T follicular helper cell (primary cell): Measurements from ENCODE around the gene LRBA.

Experiments
- DNase-seq: peaks from one replicate; pipeline ENCODE4 v3.0.0-alpha.2; 2020; ENCODE audit warnings: low read depth

Gene LRBA

DNA sequence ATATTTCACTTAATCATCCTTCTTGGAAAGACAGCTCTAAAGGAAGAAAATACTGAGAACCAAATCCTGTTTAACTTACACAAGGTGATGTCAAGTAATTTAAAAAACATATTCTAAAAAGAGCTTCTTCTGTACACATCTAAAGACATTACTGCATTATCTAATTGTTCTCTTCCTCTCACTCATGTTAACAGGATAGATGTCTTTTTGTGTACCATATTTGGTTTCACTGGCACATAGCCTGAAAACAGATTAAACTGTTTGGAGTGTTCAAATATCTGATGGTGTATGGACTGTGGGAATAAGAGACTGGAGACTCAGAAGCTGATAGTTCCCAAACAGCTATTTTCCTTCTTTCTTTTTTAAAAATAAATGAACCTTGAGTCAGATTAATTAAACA is 646.4 kb downstream of the LRBA start:
- no peak for DNase-seq

DNA sequence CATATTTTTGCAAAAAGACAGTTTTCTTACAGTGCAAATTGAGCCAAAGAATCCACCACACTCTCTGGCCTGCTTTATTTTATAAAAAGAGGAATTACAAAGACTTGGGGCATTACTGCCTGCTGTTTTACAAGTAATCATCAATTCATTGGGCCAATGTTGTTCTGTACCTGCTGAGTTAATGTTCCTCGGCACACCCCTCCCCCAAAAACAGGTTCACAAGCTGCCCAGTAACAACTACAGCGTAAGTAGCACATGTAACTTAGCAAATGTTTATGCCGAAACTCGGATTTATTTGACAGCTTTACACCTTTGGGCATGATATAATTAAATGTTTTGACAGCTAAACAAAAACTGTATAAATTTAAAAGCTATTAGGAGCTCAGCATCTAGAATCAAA is 647.8 kb downstream of the LRBA start:
- no peak for DNase-seq

DNA sequence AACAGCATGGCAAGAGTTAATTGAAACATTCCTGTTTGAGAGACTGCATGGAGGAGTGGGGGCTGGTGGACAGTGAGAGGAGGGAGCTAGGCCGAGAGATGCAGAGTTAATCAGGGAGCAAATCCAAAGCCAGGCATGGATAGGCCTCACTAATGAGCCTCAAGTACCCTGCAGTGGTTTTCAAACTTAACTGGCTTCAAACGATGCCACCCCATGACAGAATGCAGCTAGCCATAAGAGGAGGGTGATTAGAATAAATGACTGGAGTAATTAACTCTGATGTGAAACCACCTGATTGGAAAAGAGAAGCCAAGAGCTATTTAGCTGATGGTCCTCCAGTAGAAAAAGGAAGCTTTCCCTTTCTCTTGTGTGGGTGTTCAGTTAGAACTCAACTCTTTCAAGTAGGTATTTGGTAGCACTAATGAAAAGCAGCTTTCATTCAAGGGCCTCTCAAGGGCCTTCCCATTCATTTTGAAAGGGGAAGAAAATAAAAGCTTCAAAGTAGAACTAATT is 648.5 kb downstream of the LRBA start:
- DNase-seq = no peak

DNA sequence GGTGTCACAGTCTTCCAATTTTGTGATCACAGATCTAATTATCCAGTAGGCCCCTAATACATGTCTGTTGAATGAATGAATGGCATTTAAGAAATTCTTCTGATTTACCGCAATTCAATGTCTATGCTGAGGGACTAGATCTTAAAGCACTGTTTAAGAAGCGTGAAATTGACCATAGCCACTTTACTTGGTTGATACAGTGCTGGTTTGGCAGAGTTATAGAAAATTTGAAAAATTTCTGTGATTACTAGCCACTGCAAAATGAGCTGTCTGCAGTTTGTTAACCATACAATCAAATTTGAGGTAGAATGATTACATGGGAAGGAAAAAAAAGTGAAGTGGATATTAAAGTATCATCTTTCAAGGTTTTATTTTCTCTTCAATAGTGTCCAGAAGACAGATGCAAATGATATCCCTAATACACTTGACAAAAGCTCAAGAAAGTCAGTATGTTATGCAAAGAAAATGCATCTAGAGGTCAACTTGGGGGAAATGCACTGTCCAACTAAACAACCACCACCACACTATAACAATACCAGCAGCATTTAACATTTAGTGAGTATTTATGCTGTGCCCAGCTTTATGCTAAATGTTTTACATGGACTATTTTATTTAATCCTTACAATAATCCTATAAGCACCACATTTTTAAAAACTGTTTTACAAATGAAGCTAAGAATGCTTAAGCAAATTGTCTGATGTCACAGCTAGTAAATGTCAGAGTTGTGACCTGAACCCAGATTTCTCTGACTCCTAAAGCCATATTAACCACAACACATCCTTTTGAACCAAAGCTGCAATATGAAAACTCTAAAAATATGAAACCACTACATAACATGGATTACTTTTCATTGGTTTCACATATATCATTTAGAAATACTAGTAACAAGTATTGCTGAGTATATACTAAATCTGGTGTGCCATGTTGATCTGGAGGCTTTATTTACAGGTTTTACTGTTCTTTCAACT is 651.1 kb downstream of the LRBA start:
- DNase-seq = no peak

DNA sequence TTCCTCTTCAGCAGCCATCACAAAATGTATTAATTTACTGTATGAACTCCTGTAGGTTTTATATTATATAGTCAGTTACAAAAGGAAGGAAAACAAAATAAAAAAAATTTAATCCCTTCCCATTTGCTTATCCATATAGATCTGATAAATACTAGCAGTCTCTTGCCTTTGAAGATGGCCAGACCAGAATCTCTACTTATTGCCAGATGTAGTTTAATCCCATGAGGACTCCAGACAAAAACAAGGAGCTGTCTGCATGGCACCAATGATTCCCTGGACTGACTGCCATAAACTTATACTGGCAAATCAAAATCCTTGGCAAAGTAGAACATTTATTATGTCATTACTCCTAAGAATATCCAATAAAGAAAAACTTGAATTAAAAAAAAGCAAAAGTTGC is 656.4 kb downstream of the LRBA start:
- no peak for DNase-seq

DNA sequence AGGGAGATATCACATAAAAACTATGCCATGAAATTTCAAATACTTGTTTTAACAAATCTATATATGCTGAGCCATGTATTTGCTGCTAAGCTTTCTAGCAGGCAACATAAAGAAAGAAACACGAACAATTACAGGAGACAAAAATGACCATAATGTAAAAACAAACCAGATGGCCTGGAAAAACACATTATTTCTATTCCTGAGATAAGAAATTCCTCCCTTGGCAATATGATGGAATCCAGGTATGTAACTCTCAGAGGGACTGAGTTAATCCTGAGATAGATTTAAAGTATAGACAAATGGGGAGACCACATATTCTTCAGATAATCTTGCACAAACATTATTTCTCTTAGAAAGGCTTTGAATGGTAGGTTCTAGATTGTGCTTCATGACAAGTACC is 657.3 kb downstream of the LRBA start:
- DNase-seq = no peak

DNA sequence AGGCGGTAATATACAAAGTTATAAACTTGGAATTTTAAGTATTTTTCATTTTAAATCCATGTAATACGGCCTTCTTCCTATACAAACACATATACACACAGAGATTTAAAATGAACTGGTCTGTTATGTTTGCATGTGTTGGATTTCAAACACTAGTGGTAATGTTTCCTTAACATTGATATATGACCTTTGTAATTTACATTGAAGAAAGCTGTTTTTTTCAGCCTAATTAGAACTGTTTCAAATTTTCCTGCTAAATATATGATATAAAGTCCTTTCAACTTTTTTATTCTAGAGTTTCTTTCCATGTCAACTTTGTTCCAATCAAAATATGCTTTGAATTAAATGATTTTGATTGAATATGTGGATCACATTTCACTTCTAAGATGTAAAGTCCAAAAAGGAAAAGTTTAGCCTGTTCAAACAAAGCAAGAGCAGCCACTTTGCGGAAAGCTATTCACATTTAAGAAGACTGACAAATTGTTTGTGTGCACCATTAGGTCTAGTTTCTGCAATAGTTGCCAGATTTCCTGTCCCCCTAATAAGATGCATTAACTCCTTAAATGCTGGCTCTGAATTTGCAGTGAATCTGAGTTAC is 659.1 kb downstream of the LRBA start:
- DNase-seq = no peak

DNA sequence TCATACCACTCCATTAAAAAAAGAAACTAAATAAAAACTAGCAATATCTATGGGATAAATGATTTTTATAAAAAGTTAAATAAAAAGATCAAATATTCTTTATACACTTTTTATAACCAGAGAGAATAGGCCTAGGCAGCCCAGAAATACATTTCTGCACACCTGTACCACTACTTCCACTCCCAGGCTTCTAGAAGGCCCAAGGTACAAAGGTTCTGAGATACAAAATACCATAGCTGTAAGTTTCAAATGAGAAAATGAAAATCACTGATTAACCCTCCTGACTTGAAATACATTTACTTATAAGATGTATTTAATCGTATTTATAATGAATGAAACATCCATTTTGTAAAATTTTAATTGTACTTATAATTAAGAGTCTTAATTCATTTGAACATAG is 659.7 kb downstream of the LRBA start:
- no peak for DNase-seq

DNA sequence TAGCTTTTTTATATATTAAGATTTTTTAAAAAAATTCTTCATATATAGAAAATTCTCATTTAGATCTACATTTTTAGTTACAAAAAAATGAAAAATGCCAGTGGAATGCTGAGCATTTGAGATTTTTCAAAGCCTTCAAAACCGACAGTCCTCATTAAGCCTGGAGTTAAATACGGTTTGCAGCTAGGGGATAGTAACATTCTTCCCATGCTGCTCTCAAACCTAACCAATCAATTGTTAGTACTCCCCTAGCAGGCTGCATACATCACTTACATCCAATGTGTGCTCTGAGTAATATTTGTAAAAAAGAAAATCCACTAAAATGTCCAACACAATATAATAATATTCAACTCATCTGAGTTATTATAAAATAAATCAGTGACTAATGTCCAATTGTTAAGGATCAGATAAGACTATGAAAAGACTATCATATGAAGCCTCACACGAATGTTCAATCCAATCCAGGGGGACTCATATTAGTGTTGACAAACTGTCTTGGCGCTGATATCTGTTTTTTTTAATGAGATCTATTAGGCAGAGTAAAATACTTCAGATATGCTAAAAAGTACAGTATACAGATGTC is 660.8 kb downstream of the LRBA start:
- DNase-seq = no peak

DNA sequence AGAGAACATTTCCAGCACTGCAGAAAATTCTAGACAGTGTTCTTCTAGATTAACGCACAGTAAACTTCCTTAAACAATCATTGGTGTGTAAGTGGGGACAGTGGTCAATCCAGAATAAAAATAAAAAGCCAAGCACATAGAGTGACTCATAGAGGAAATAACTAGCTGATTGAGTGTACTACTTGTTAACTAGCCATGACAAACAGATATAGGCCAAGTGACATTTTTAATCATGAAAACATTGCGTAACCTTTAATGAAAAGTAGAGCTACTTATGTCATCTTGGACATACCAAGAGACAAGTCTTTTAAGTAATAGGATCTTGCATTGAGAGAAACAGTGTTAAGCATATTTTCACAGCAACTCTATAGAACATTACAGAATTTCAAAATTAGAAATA is 667.0 kb downstream of the LRBA start:
- DNase-seq = no peak

DNA sequence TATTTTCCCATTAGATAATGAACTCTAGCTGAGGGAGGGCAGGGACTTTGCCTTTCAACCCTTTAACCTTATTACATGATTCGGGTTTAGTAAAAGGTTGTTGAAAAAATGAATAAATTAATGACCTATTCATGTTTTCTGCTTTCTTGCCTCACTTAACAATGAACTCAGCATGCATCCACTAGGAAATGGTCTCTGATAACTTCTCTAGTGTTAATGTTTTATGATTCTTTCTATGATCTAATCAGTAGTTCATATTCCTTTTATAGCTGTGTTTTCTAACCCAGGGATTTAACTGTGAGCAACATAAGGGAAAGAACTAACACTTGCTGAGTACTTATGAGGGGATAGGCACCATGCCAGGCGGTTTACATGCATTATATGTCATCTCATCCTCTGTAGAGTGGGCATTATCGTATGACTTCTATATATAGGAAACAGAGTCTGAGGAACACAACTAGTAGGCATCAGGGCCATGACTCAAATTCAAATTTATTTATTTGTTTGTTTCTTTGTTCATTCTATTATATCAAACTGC is 669.8 kb downstream of the LRBA start:
- no peak for DNase-seq

DNA sequence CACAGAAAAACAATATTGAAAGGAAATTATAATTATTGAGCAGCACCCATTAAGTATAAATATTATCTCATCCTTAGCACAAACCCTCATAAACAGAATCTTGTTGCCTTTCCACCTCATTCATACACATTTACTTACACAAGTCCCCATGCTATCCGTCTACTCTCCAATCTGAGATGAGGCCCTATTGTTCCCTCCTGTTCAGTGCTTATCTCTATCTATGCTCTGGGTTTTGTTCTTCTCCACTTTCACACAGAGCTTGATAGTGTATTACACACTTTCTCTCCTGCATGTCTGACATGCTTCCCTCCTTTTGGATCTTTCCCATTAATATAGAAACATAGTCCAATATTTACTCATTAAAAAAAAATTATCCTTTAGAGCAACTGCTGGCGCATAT is 671.3 kb downstream of the LRBA start:
- DNase-seq = no peak

DNA sequence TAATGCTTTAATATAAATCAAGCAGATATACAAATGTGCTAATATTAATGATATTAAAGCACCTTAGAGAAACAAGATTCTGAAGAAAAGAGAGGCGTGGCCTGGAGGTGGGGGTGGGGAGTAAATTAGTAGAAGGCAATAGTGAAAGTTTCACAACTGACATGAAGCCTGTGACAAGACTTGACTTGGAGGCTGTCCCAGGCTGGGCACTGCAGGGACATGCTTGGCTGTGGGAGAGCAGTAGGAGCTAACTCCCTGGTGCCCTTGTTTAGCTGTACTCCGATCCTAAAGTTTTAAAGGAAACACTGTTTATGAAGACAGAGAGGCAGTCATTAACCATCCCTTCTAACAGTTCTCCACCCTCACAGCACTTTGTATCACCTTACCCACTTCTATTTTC is 672.1 kb downstream of the LRBA start:
- DNase-seq = no peak

DNA sequence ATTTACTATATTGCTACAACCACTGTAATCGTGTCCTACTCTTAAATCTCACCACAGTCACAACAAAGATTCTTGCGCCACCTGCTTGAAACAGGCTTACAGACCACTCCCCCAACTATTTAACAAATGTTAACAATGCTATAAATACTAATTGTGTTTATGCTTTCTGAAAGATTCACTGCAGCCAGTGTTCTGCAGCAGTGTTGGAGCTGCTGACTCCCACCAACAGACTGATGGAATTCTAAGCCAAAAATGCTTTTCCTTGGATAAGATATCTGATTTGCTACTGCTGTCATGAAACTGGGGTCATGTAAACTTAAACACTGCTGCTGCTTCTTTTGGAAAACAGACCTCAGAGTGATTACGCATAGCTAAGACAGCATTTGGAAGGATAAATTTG is 677.4 kb downstream of the LRBA start:
- no peak for DNase-seq

DNA sequence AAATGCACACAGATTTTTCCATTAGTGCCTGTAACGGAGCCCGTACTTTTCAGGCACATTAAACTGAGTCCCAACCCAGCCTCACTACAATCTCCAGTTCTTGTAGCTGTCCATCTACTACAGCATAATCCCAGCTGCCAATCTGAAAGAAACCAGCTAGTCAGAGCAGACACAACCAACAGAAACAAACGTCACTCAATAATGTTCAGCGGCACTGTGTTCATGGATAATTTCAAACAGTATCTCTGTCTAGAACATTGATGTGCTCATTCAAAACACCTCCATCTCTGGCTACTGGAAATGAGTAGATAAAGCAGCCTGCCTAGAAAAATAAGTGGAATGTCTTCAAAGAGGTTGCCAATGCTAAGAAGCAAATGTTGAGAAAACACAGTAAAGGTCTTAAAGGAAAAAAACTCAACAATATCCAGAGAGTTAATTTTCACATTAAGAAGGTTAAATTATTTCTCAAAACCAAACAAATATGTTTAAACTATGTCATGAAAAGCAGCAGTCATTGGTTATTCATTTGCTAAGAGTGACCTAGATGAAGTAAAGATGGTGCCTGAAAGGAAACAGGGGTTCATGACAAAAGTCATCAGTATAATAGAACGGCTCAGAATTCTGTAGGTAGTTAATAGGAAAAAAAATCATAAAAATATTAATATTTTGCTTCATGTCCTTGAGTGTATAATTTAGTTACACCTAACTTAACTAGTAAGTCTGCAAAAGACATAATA is 678.2 kb downstream of the LRBA start:
- DNase-seq = no peak

DNA sequence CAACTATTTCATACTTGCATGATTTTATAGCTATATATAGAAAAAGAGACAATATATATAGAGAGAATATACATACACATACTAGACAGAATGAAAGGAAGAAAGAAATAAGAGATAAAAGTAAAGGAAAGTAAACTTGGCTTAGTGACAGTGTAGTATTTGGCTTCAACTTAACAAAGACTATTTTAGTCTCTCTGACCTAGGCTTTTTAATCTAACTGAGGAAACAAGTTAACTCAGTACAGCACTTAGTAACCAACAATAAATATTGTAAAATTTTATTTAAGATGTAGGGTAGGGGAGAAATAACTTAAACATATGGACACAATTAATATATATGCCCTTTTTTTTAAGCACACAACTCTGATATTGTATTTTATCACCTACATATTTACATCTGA is 682.1 kb downstream of the LRBA start:
- DNase-seq = no peak

DNA sequence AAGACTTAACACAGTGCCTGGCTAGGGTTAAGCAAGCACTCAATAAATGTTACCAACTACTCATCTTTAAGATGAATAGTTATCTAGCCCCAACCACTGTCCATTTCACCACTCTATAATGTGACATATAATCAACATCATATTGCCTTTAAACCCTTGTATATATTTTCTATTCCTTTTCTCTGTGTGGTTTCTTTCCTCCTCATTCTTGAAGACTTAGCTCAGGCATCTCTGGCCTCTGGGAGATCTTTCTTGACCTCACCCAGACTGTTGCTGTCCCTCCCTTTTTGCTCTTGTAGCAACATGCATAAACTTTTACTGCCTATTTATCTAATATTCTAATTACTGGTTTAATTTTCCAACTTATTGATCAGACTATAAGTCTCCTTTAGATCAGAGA is 683.0 kb downstream of the LRBA start:
- no peak for DNase-seq

DNA sequence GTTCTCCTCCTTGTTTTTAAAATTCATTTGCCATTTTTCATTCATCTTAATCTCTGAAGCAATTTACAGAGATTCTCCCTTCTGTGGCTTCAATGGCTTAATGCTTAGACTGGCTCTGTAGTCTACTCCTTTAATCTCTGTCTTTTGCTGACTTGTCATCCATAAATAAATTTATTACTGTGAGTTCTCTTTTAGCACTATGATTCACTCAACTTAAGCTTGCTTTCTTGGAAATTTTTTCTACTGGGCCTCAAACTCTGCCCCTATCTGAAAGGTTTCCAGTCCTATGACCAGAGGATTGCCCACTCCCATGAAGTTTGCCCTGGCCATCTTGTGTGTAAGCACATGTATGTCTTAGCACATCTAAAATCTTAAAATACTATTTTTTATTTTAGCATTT is 685.7 kb downstream of the LRBA start:
- DNase-seq = no peak

DNA sequence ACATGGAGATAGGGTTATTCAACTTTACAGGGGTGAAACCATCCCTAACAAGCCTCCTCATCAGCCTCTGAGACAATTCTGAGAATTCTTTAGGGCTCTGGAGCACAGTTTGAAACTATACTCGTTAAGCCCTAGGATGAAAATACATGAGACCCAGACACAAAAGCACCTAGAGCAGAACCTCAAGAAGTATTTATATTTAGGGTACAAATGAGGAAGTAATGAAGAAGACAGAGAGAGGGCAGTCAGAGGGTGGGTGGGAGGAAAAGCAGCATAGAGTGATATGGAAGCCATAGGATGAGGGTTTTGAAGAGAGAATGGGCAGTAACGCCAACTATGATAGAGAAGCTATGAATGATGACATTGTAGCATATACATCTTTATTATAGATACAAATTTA is 686.6 kb downstream of the LRBA start:
- no peak for DNase-seq

DNA sequence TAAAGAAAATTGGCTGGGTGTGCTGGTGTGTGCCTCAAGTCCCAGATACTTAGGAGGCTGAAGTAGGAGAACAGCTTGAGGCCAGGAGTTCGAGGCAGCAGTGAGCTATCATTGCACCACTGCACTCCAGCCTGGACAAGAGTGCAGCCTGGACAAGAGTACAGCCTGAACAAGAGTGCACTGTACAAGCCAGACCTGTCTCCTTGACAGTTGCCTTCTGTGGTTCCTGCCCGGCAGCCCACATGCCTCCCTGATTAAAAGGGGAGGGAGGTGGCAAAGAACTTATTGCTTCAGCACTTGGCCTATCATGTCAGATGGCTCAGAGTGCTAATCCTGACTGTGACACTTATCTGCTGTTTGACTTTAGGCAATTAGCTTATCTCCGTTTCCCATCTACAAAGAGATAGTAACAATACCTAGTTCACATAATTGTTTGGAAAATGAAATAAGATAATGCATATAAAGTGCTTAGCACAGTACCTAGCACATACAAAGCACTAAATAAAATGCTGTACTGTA is 687.8 kb downstream of the LRBA start:
- DNase-seq = no peak

DNA sequence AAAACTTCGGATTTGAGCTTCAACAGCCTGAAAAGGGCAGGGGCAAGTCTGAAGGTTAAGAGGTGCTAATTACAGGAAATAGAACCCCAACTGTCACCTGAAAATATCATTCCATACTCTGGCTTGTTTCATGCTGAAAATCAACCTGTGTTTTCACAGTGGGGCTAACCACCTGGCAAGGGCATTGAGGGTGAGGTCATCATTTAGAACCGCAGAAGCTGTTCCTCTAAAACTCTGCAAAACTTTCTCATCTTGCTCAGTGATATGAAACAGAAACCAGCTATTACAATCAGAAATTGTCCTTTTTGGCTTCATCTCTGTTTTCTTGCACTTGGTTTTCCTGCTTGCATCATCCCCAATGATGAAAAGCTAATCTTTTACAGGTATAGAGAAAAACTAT is 689.2 kb downstream of the LRBA start:
- no peak for DNase-seq
